Kidney (tissue), 14 donors: ENCODE measurements around the gene PHB1. TPM values are rescaled to one million over a fixed set of nuclear protein-coding genes. Genes with fewer than 3 reads are reported as not detected.

Experiments
- DNase-seq, 5 donors: peaks; one replicate each; pipeline ENCODE4 v3.0.0-alpha.2; 2013 to 2020
- FAIRE-seq: peaks from 2 replicates; lab custom pipeline; 2012; peaks lifted over from hg19 to GRCh38; lab: Jason Lieb, UNC
- H3K27ac ChIP-seq, 2 donors: one replicate each; pipeline ENCODE4 v1.7.0; 2013; ENCODE audit warnings: low read depth in 2 of 2, low read length in 2 of 2, inconsistent platforms in 1 of 2
- H3K27me3 ChIP-seq: one replicate; pipeline ENCODE4 v1.7.1; 2013; ENCODE audit warnings: low read length, inconsistent platforms; ENCODE audit not compliant: control insufficient read depth, insufficient read depth
- H3K36me3 ChIP-seq, 3 donors: one replicate each; pipeline versions ENCODE4 v1.7.0 to v1.7.1; 2013; ENCODE audit warnings: low read length in 3 of 3, control low read depth in 1 of 3, inconsistent platforms in 1 of 3; ENCODE audit not compliant: insufficient read depth in 3 of 3, control insufficient read depth in 2 of 3
- H3K4me1 ChIP-seq, 3 donors: one replicate each; pipeline versions ENCODE4 v1.7.0 to v1.7.1; 2013; ENCODE audit warnings: low read length in 3 of 3, inconsistent platforms in 1 of 3, low read depth in 1 of 3; ENCODE audit not compliant: control insufficient read depth in 2 of 3, insufficient read depth in 2 of 3
- H3K4me3 ChIP-seq, 3 donors: one replicate each; pipeline versions ENCODE4 v1.7.0 to v1.8.1; 2013; ENCODE audit warnings: low read length in 3 of 3, control low read depth in 1 of 3, inconsistent platforms in 1 of 3
- H3K9ac ChIP-seq, 3 donors: one replicate each; pipeline versions ENCODE4 v1.7.0 to v1.7.1; 2013; ENCODE audit warnings: low read length in 3 of 3, control low read depth in 1 of 3, inconsistent platforms in 1 of 3
- H3K9me3 ChIP-seq, 3 donors: one replicate each; pipeline versions ENCODE4 v1.7.0 to v1.7.1; 2013; ENCODE audit warnings: low read length in 3 of 3, control low read depth in 1 of 3, inconsistent platforms in 1 of 3; ENCODE audit not compliant: control insufficient read depth in 2 of 3, insufficient read depth in 1 of 3
- intact Hi-C: fragments of 100-400 bp; cut with DNase I; formaldehyde crosslinking; loops from one replicate; pipeline ENCODE4 v1.11.1; 2022
- polyA plus RNA-seq: library from polyadenylated mRNA; stranded (reverse); fragments of 350-450 nt; fragmentation: Illumina TruSeq; extraction: RNeasy Lipid Tissue Mini Kit (QIAGEN cat#74804); gene quantifications from one replicate; pipeline ENCODE4 v1.2.3, GENCODE V29; 2014; ENCODE audit warnings: low read depth, low replicate concordance; ENCODE audit not compliant: insufficient read depth
- total RNA-seq: library from RNA; stranded (reverse); fragmentation: NEBNext Ultra II Directional; extraction: Animal tissue kit (Norgen Biotek cat#: 25700); gene quantifications from one replicate; pipeline ENCODE4 v1.2.1, GENCODE V29; 2021
- TF ChIP-seq, protein P1 (sequence below): IDR thresholded peaks from 3 replicates; pipeline ENCODE4 v1.5.1; 2012; ENCODE audit warnings: mild to moderate bottlenecking, moderate library complexity, borderline replicate concordance; ENCODE audit not compliant: insufficient read depth; ENCODE audit errors: extremely low read depth
- donor health status: control.
- donor health status: control.
- donor health status: control.
- donor health status: control.
- donor health status: control.
- donor health status: DM: yes; HTN: yes; CAD: no.
- donor health status: Normal renal cell carcinoma (clear cell type).

Gene PHB1
- total and polyA plus RNA-seq, 2 donors from 2014 or later = 161 to 469 TPM

DNA sequence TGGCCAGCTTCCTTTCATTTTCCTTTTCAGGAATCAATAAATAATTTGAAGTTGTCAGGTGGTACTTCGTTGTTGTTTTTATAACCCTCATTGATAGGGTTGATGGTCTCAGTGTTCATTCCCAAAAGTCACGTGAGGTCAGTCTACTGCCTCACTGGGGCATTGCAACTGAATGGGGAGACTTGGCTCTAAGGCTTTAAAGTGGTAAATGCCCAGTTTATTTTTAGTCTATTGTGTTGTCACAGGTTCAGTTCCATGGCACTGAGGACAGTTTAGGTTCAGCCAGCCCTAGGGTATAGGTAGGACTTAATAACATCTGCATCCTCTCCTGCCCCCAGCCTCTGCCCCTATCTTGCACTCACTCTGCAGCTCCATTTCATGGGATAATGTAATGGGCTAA lies 46.9 kb upstream of the PHB1 start:
- FAIRE-seq = no peak

GRCh38 chr17:49460401-49460800 lies 45.7 kb upstream of the PHB1 start:
- Histone ChIP-seq H3K4me3 (no peak overlapping the region), H3K9ac (no peak overlapping the region), H3K4me1 (no peaks in the 10 kb centered on the region), H3K27ac (no peak overlapping the region), H3K27me3 (no peaks in the 10 kb centered on the region), H3K36me3 (no peaks in the 10 kb centered on the region), H3K9me3 (peaks cover 0 to 4% (median 0%) of the 10 kb centered on the region in 3 donors)
- intact Hi-C loops = no loop called here
- FAIRE-seq (no peak), DNase-seq (no peak)
- TF ChIP-seq, protein P1, sequence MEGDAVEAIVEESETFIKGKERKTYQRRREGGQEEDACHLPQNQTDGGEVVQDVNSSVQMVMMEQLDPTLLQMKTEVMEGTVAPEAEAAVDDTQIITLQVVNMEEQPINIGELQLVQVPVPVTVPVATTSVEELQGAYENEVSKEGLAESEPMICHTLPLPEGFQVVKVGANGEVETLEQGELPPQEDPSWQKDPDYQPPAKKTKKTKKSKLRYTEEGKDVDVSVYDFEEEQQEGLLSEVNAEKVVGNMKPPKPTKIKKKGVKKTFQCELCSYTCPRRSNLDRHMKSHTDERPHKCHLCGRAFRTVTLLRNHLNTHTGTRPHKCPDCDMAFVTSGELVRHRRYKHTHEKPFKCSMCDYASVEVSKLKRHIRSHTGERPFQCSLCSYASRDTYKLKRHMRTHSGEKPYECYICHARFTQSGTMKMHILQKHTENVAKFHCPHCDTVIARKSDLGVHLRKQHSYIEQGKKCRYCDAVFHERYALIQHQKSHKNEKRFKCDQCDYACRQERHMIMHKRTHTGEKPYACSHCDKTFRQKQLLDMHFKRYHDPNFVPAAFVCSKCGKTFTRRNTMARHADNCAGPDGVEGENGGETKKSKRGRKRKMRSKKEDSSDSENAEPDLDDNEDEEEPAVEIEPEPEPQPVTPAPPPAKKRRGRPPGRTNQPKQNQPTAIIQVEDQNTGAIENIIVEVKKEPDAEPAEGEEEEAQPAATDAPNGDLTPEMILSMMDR = no peak

More for the DNA sequence above, 46.9 kb upstream of the PHB1 start:
- DNase-seq = no peak
- H3K4me1 ChIP-seq = no peaks in the 10 kb centered on the region
- intact Hi-C loops = no loop called here
- H3K36me3 ChIP-seq = no peaks in the 10 kb centered on the region
- no peak overlapping the region for H3K9ac ChIP-seq
- H3K27ac ChIP-seq = no peak overlapping the region
- no peak overlapping the region for H3K4me3 ChIP-seq
- peaks cover 0 to 4% (median 0%) of the 10 kb centered on the region in 3 donors for H3K9me3 ChIP-seq
- TF ChIP-seq, protein P1 = no peak
- H3K27me3 ChIP-seq = no peaks in the 10 kb centered on the region

GRCh38 chr17:49459401-49459984 lies 44.8 kb upstream of the PHB1 start:
- DNase-seq = no peak
- no peak for FAIRE-seq
- Histone ChIP-seq H3K27ac (no peak overlapping the region), H3K9me3 (peaks cover 0 to 4% (median 0%) of the 10 kb centered on the region in 3 donors), H3K4me3 (no peak overlapping the region), H3K27me3 (no peaks in the 10 kb centered on the region), H3K4me1 (no peaks in the 10 kb centered on the region), H3K36me3 (no peaks in the 10 kb centered on the region), H3K9ac (no peak overlapping the region)
- intact Hi-C loops = no loop called here
- TF ChIP-seq, protein P1 = no peak
